Left lung (tissue), 10 donors: Measurements from ENCODE around the gene SEL1L3. TPM values are rescaled to one million over a fixed set of nuclear protein-coding genes. Genes with fewer than 3 reads are reported as not detected.

Source experiments
- ATAC-seq: fragments of 200-7000 bp; cut with Tn5 transposase; one replicate; pipeline ENCODE4 v1.9.1; 2020; ENCODE audit warnings: moderate library complexity
- DNase-seq, 4 donors: peaks; one replicate each; pipeline ENCODE4 v3.0.0-alpha.2; 2013 to 2020
- H3K27ac ChIP-seq, 2 donors: fragments of 200-600 bp; sonication (generic) in 1 of 2; one replicate each; pipeline versions ENCODE4 v1.5.0 to v1.8.0; 2020 to 2021
- H3K27me3 ChIP-seq, 2 donors: fragments of 200-600 bp; sonication (generic) in 1 of 2; one replicate each; pipeline versions ENCODE4 v1.5.0 to v1.8.0; 2020 to 2021
- H3K36me3 ChIP-seq, 2 donors: fragments of 200-600 bp; sonication (generic) in 1 of 2; one replicate each; pipeline versions ENCODE4 v1.5.0 to v1.8.0; 2020 to 2021
- H3K4me1 ChIP-seq, 2 donors: fragments of 200-600 bp; one replicate each; pipeline ENCODE4 v1.8.0; 2021
- H3K4me3 ChIP-seq, 2 donors: fragments of 200-600 bp; sonication (generic) in 1 of 2; one replicate each; pipeline versions ENCODE4 v1.5.0 to v1.8.0; 2020 to 2021; ENCODE audit warnings: mild to moderate bottlenecking in 1 of 2
- H3K9me3 ChIP-seq, 2 donors: fragments of 200-600 bp; sonication (generic) in 1 of 2; one replicate each; pipeline versions ENCODE4 v1.5.0 to v1.8.0; 2020 to 2021
- CTCF ChIP-seq, 2 donors: fragments of 200-600 bp; sonication (generic) in 1 of 2; IDR thresholded peaks; one replicate each; pipeline versions ENCODE4 v1.5.0 to v1.8.0; 2021; ENCODE audit warnings: antibody characterized with exemption in 2 of 2
- intact Hi-C, 2 donors: fragments of 100-400 bp; cut with DNase I; formaldehyde crosslinking; loops; one replicate each; pipeline versions ENCODE4 v1.11.2 to v1.14.2; 2022
- polyA plus RNA-seq, 6 donors: library from polyadenylated mRNA; unstranded; fragments of 120-200 nt; gene quantifications; one replicate each; pipeline ENCODE4 v1.2.1, GENCODE V29; 2013; ENCODE audit not compliant: insufficient read length in 6 of 6
- total RNA-seq, 2 donors: library from RNA; stranded (reverse); fragmentation: NEBNext Ultra II Directional; extraction: Animal tissue kit (Norgen Biotek cat#: 25700); gene quantifications; one replicate each; pipeline ENCODE4 v1.2.1, GENCODE V29; 2021
- donor health status: DM: no; HTN: yes; CAD: no.
- donor health status: DM: no; HTN: no; CAD: no.

The SEL1L3 gene
- total and polyA plus RNA-seq, 8 donors: 88.1 to 191 (median 114) TPM

GRCh38 chr4:25810461-25811373 is 52.1 kb downstream of the SEL1L3 start:
- peak overlapping the region in 1 of 2 donors; percentile 13 for H3K27ac ChIP-seq
- peaks cover 3 to 19% of the 10 kb centered on the region in 2 donors for H3K4me1 ChIP-seq
- peaks cover 0 to 9% of the 10 kb centered on the region in 2 donors for H3K36me3 ChIP-seq
- intact Hi-C loops: no loop called here
- no peak for TF ChIP-seq CTCF (IDR thresholded peaks at IDR 0.05)
- H3K27me3 ChIP-seq: no peaks in the 10 kb centered on the region
- H3K4me3 ChIP-seq: no peak overlapping the region
- ATAC-seq: no peak
- no peaks in the 10 kb centered on the region for H3K9me3 ChIP-seq
- no peak for DNase-seq

- H3K27ac ChIP-seq: no peak overlapping the region
- H3K4me1 ChIP-seq: peaks cover 3 to 19% of the 10 kb centered on the region in 2 donors
- TF ChIP-seq CTCF (IDR thresholded peaks at IDR 0.05): no peak
- H3K9me3 ChIP-seq: no peaks in the 10 kb centered on the region
- intact Hi-C loops: no loop called here
- H3K4me3 ChIP-seq: no peak overlapping the region
- ATAC-seq: no peak
- H3K27me3 ChIP-seq: no peaks in the 10 kb centered on the region
- H3K36me3 ChIP-seq: peaks cover 0 to 9% of the 10 kb centered on the region in 2 donors
- DNase-seq: no peak
These were observed 52.8 kb downstream of the SEL1L3 start for GRCh38 chr4:25809996-25810395.

GRCh38 chr4:25807102-25807728 is 55.6 kb downstream of the SEL1L3 start:
- ATAC-seq: no peak
- Histone ChIP-seq H3K4me1 (no peaks in the 10 kb centered on the region), H3K36me3 (peaks cover 0 to 32% of the 10 kb centered on the region in 2 donors), H3K27ac (no peak overlapping the region), H3K9me3 (no peaks in the 10 kb centered on the region), H3K4me3 (no peak overlapping the region), H3K27me3 (no peaks in the 10 kb centered on the region)
- intact Hi-C loops: no loop called here
- no peak for DNase-seq
- no peak for TF ChIP-seq CTCF (IDR thresholded peaks at IDR 0.05)

- ATAC-seq (no peak), DNase-seq (no peak)
- no peak for TF ChIP-seq CTCF (IDR thresholded peaks at IDR 0.05)
- Histone ChIP-seq H3K36me3 (peaks cover 0 to 35% of the 10 kb centered on the region in 2 donors), H3K9me3 (no peaks in the 10 kb centered on the region), H3K27me3 (no peaks in the 10 kb centered on the region), H3K4me1 (no peaks in the 10 kb centered on the region), H3K27ac (no peak overlapping the region), H3K4me3 (no peak overlapping the region)
- intact Hi-C loops: no loop called here
These were observed 57.4 kb downstream of the SEL1L3 start for GRCh38 chr4:25805255-25805860.

- Histone ChIP-seq H3K27ac (no peak overlapping the region), H3K36me3 (peaks cover 0 to 39% of the 10 kb centered on the region in 2 donors), H3K9me3 (no peaks in the 10 kb centered on the region), H3K27me3 (no peaks in the 10 kb centered on the region), H3K4me3 (no peak overlapping the region), H3K4me1 (no peaks in the 10 kb centered on the region)
- intact Hi-C loops: no loop called here
- no peak for DNase-seq
- TF ChIP-seq CTCF (IDR thresholded peaks at IDR 0.05): no peak
- ATAC-seq: no peak
These were observed 59.0 kb downstream of the SEL1L3 start for GRCh38 chr4:25803720-25804225.
